ENCODE results near the gene THSD4.

THSD4 gene

DNA sequence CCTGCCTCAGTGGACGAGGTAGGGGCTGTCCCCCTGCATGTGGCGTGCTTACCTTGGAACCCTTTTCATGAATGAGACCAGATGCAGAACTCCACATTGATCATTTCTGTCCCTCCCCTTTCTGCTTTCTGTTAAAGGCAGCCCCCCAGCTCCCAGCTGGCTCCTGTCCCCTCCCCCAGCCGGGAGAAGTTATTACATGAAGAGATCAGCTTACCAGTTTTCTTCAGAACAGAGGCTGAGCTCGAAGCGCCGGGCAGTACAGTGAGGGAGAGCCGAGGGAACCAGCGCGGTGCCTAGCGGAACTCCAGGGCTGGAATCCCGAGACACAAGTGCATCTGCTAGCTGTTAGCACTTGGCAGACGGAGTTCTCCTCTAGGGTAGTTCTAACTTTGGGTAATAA, 431.7 kb downstream of the THSD4 start:
- DNase-seq (ENCODE audit: low spot score), result no peak

DNA sequence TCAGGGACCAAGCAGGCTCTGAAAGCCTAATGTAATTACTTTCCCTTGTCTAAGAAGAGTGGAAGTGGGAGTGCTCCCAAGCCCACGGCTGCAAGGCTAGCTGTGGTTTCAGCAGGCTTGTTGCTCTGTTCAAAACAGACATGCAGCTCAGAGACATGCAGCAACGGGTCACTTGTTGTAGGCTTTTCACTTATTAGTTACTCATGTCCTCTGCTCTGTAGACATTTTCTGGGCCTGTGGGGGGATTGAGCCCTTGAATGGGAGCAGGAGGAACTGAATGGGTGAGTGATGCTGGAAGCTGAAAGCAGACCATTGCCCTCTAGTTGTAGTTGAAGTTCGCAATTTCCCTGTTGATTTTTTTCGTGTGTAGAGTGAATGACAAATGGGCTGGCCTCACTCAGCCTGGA, 433.1 kb downstream of the THSD4 start:
- no peak for DNase-seq (ENCODE audit: low spot score)

DNA sequence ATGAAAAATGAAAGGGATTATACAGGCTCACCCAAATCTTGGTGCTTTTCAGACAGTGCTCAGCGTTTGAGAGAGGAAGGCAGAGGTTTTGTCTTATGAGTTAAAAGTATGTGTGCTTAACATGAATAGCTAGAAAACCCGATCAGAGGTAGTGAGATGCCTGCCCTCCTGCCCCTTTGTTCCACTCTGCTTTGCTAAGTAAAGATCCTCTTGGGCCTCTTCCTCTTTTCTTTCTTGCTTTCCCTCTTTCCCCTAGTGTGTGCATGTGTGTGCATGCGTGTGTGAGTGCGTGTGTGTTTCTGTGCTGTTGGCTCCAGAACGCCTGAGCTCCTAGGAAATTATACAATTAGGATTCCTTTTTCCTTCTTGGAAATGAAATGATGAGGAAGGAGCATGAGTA, 433.8 kb downstream of the THSD4 start:
- DNase-seq (ENCODE audit: low spot score), result no peak

DNA sequence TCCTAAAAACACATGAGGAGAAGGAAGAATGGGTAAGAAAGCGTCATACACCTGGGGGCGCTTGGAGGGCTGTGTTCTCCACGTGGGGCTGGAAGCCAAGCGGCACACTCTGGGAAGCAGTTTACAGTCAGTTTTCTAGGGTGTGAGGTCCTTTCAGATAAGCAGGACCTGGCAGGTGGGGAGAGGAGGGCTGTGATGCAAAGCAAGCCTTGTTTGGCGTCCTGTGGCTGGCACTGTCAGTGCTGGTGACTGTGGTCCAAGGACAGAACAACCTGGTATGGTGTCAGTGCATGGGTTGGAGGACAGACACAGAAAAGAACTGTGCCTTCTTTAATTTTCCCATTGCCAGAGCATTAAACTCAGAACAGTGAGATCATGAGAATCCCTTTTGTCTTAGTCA, 434.4 kb downstream of the THSD4 start:
- no peak for DNase-seq (ENCODE audit: low spot score)

DNA sequence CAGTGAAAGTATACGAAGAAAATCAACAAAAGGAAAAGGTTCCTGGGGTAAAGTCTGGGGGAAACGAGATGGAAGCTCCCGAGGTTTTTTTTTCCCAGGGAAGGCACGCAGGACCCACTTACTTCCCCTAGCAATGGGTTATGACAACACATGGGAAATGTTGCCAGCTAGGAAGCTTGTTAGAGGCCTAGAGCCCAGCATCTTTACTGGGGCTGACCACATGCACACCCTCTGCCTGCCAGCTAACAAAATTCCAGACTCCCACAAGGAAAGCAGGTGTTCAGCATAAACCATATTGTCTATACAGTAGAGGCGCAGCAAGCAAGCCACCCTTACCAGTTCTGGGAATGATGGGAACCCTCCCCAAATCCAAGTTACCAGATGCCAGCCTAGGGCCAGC, 436.3 kb downstream of the THSD4 start:
- no peak for DNase-seq (ENCODE audit: low spot score)

DNA sequence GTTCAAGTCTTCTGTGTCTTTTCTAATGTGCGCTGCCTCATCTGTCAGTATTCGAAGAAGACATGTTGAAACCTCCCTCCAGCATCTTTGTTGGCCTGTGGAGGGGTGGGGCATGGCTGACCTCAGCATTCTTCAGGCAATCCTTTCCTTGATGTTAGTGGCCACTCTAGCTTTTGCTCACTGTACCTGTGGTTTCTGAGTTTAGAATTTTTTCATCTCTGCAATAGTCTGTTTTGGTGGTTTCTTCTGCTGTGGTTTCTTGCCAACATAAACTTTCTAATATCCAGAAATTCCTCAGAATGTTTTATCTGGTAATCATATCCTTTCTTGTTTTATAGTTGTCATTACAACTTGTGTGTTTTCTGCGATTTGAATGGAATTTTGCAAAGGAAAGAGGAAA, 443.8 kb downstream of the THSD4 start:
- peak; percentile 29 for DNase-seq (ENCODE audit: low spot score)

DNA sequence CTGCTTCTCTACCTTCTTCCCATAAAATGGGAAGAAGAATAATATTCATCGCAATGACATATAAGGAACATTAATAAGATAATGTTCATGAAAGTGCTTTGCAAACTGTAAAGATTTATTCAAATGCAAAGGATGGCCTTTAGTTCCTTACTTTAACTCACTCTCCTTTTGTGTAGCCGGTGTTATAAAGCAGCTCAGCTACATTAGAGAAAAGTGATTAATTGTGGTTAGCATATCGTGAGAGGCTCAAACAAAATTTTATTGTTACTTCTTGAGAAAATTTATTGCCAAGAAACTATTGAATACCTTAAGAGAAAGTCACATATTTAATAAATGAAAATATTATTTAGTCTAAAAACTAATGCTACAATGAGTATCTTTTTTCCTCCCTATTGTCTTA, 444.3 kb downstream of the THSD4 start:
- DNase-seq (ENCODE audit: low spot score), result no peak

DNA sequence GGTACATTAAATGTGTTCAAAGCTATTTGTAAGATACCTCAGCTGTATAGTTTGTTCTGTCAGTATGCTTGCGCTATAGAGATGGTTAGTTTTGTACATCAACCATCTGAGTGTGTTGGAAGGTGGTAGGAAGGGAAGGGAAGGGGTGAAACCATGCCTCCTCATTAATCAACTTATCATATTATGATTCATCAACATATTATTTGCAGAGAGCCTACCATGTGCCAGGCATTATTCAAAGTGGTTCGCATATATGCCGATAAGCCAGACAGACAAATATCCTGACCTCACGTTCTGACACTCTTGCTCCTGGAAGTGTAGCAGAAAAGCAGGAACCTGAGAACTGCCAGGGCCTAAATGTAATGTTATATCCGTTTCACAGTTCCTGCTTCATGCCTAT, 447.0 kb downstream of the THSD4 start:
- DNase-seq (ENCODE audit: low spot score), result no peak

DNA sequence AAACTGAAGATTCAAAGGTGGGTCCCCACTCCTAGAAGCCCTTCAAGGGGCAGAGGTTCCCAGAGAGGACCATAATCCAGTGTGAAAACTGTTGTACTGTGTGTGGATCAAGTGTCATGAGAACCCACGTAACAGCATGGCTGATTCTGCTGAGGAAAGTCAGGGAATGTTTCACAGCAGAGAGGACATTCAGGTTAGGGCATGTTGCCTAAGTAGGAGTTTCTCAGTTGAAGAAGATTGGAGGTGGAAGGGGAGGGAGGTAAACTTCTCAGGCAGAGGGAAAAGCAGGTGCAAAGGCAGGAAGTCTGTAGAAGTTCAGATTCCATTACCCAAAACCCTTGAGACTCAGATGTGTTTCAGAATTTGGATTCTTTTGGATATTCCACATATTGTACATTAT, 448.9 kb downstream of the THSD4 start:
- no peak for DNase-seq (ENCODE audit: low spot score)

DNA sequence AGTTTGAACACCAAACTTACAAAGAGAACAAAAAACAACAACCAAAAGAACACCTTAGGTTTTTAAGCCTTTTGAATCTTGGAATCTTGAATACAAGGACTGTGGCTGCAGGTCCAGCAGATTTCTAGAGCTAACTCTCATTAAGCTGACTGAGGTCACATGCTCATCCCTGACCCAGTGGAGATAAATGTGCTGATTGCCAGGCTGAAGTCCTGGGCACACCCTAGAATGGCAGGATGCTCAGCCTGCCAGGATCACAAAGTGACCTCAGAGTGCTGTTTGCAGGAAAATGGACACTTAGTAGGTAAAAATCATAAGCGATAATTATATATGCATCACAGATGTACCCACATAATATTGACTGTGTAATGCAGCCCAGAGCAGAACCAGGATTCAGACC, 449.7 kb downstream of the THSD4 start:
- no peak for DNase-seq (ENCODE audit: low spot score)

DNA sequence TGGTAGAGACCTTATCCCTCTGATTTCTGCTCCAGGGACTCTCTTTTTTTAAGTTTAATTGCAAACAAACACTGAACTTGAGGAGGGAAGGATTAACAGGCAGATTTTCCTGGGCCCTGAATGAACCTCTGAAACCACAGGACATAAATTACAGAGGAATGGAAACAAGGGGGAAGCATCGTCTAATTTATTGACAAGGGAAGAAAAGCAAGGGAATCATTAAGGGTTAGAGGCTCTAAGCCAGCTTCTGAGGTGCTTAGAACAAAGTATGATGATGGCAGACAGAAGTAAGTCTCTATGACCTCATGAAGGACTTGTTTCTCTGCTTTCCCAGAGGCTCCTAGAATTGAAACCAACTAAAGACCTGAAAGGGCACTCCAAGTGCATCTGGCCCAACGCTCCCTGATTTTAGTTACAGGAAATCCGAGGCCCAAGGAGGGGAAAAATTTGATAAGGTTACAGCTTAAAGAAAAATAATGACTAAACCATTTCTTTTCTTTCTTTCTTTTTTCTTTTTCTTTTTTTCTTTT, 450.4 kb downstream of the THSD4 start:
- DNase-seq (ENCODE audit: low spot score), result no peak

DNA sequence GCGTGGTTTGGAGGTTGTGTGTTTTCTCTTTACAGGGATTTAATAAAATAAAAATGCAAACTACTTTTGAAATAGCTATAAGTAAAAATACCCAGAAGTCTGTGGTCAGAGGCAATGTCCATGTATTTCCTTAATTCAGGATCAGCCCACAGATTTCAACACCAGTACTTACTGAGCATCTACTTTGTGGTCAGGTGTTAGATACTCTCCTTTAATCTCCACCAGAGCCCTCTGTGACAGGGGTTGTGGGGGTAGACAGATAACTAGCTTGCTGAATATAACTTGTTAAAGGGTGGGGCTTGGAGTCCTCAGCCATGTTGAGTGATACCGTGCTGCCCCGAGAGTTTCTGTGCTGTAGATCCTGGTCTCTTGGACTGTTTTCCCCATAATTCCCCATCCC, 451.0 kb downstream of the THSD4 start:
- DNase-seq (ENCODE audit: low spot score), result no peak

DNA sequence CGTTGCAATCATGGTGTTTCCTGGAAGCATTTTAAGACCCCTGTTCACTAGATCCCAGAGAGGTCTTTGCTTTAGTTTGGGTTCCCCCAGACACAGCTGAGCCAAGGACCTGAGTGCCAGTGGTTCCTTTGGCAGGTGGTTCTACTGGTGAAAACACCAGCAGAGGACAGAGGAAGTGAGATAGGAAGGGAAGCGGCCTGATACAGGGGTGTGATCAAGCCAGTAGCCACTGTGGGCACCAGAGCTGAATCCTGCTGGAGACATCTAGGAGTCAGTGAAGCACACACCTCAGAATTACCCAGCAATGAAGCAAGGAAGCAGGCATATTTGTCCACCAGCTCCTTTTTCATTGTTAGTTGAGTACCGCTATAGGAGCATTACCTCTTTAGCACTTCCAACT, 451.9 kb downstream of the THSD4 start:
- no peak for DNase-seq (ENCODE audit: low spot score)

DNA sequence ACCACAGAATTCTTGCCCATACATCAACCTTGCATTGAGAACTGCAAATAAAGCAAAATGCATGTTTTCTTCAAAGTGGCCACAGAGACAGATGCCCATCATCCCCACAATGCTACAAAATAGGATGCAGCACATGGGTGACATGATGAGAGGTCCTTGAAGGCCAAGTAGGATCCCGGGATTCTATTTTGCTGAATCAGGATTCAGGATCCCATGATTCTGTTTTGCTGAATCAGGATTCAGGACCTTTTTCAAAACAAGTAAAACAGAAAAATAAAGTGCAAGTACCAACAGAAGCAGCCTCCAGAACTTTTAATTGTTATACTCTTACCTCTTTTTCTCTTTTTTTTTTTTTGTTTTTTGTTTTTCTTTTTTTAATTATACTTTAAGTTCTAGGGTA, 453.0 kb downstream of the THSD4 start:
- DNase-seq (ENCODE audit: low spot score), result no peak

DNA sequence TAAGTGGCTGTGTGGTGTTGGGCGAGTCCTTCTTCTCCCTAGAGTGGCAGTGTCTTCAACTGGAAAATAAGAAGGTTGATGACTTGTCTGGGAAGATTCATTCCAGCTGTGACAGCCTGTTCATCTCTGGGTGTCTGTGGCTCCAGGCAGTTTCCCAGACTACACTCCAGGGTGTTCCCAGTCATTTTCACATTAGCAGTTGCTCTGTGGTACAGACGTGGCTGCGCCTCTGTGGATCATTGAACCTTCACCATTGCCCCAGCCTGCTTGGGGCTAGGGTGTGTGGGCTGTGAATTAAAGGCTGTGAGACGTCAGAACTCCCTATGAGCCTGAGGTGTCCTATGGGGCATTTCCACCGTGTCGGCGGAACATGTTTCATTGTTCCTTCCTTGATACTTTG, 455.5 kb downstream of the THSD4 start:
- DNase-seq (ENCODE audit: low spot score), result no peak

DNA sequence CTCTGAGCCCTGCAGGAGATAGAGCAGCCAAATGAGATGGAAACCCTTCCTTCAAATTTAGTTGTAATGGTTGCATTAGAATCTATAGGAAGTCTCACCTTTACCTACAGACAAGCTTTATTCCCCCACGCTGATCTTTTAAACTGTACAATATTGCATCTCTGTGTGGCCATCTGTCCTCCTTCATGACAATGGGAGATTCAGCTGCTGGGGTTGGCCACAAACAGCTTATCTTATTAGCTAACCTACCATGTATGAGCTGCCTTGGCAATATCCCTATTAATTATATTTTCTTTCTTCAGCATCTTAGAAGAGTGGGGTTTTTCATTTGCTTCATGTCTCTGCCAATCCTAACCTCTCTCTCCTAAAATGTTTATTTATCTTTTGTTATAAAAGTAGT, 456.4 kb downstream of the THSD4 start:
- no peak for DNase-seq (ENCODE audit: low spot score)

DNA sequence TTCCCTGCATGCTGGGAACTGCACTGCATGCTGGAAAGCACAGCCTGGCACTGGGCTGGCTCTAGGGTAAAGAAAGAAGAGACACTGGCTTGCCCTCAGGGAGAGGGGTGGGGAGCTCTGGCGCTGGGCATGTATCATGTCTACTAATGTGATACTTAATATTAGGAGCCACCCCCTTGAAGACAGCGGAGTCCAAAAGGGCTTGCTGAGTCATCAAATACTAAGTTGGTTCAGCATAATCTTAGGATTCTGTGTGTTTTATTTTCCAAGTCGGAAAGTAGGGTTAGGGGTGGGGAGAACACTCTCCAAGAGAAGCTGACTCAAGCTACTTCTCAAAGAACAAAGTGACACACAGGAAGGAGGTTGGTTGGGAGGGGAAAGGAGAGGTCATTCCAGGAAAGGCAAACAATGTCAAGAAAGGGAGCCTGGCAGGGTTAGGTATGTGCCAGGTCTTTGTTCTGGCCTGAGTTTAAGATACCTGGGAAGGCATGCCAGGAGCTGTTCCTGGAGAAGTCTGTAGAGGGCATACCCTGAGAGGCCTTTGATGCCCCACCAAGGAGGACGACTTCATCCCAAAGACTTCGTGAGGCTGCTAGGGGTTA, 457.3 kb downstream of the THSD4 start:
- DNase-seq (ENCODE audit: low spot score), result no peak

DNA sequence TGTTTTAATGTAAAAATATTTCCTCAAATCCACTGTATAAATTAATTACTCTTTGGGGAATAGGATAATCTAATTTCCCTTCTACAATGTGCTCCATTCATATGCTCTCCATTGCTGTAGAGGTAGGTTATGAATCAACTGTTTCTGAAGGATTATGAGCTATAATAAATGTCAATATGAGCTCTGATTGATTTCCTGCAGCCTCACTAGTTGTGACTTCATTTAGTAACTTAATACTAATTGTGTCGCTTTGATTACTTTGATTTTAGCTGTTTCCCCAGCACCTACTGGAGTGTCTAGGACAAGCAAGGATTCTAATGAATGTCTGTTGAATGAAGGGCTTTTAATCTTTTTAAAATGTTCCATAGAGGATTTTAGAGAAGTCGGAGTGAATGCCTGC, 458.3 kb downstream of the THSD4 start:
- no peak for DNase-seq (ENCODE audit: low spot score)

DNA sequence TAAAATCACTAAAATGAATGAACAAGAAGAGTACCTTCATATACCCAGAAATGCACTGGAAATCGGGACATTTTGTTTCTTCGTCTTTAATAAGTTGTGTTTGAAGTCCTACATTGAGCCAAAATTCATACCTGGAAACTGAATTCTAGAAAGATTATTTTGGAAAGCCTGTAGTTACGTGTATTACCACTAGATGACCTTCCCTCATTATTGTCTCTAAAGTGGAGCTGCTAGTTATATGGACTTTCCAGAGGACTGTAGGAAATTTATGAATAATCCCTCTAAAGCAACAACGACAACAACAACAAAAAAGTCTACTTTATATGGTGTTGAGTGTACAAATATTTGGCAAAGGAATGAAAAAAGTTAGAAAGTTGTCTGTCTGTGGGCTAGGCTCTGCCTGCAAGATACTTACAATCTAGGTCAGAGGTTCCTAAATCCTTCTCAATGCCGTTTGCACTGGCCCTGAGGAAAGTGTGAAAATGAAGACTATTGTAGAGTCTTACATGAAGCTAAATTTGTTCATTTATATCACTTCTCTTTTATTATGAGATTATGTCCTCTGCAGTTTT, 460.3 kb downstream of the THSD4 start:
- no peak for DNase-seq (ENCODE audit: low spot score)

DNA sequence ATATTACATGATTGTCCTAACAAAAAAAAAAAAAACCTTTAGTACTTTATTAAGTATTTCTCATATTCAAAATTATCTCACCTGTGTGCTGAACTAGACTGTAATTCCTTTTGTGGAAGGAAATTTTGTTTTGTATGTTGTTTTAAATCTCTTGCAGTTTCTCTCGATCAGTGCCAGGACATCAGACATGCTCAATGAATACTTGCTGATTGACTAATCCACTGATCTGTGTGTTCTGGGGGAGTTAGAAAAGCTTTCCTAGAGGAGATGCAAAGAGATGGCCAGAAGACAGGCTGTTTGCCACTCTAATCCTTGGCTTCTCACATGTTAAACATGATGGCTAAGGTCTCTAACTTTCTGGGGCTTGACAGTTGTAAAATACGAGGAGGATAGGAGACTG, 461.8 kb downstream of the THSD4 start:
- DNase-seq (ENCODE audit: low spot score), result no peak

DNA sequence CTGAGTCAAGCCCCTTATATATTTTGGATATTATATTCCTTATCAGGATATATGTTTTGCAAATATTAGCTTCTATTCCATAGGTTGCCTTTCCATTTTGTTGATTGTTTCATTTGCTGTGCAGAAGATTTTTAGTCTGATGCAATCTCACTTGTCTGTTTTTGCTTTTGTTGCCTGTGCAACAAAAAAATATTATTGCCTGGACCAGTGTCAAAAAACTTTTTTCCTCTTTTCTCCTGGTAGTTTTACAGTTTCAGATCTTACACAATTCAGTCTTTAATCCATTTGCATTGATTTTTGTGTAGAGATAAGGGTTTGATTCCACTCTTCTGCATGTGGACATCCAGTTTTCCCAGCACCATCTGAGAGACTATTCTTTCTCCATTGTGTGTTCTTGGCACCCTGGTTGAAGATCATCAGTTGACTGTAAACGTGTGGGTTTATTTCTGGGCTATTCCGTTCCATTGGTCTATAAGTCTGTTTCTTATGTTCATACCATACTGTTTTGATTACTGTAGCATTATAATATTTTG, 466.2 kb downstream of the THSD4 start:
- no peak for DNase-seq (ENCODE audit: low spot score)

DNA sequence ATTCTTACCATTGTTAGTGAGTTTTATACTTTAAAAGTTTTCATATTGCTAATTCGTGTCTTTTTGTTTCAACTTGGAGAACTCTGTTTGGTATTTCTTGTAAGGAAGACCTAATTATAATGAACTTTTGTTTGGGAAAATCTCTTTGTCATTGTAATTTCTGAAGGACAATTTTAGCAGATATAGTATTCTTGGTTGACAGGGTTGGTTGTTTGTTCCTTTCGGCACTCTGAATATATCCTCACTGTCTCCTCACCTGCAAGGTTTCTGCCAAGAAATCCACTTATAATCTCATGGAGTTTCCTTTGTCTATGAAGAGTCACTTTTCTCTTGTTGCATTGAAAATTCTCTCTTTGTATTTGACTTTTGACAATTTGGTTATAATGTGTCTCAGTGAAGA, 469.9 kb downstream of the THSD4 start:
- DNase-seq (ENCODE audit: low spot score), result no peak

DNA sequence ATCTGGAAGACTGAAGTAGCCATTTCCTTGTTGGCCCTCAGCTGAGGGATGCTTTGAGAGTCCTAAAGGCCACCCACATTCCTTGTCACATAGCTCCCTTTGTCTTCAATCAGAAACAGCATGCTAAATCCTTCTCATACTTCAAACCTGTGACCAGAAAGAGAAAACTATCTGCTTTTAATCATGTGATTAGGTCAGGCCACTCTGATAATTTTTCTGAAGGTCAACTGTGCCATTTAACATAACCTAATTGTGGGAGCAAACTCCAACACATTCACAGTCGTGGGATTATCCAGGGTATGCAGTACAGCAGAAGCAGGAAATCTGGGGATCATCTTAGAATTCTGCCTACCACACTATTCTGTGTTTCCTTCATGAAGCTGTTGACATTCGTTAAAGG, 471.2 kb downstream of the THSD4 start:
- no peak for DNase-seq (ENCODE audit: low spot score)

DNA sequence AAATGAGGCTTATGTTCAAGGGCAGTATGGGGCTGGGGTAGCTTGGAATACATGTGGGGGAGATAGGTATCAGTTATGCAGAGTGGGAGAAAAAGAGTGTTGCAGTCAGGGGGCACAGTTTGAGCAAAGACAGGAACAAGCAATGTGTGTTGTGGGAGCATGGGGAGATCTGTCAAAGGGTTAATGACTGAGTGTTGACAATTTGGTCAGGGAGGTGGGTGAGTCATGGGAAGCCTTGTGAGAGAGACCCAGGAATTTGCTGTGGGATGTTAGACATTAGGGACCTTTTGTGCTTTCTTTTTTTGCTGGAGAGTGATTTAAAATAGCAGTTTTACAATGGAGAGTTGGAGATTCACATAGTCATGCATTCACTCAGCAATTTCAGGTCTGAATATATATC, 473.5 kb downstream of the THSD4 start:
- peak; percentile 73 for DNase-seq (ENCODE audit: low spot score)
